NT2/D1 (cell line): ENCODE data around the gene STAM.

Source experiments
- YY1 ChIP-seq: IDR thresholded peaks from 2 replicates; pipeline ENCODE4 v1.6.1; 2011; ENCODE audit not compliant: insufficient read length, insufficient read depth
- ZNF274 ChIP-seq: IDR thresholded peaks from 2 replicates; pipeline ENCODE4 v1.6.1; 2011; ENCODE audit warnings: mild to moderate bottlenecking, low read depth, low read length

- TF ChIP-seq YY1 (no peak), ZNF274 (no peak)
Observed at GRCh38 chr10:17685233-17685840, 41.4 kb downstream of the STAM start.
